H9 (cell line): Measurements from ENCODE around the gene TNFAIP2. TPM values are rescaled to one million over a fixed set of nuclear protein-coding genes. Genes with fewer than 3 reads are reported as not detected.

Experiments
- DNase-seq: peaks from one replicate; pipeline ENCODE4 v3.0.0-alpha.2; 2017
- H2AFZ ChIP-seq: one replicate; pipeline ENCODE4 v1.6.1; 2013; ENCODE audit warnings: mild to moderate bottlenecking, low read length, control low read depth, moderate library complexity
- H2AK5ac ChIP-seq: 2 replicates; pipeline ENCODE4 v1.6.1; 2013; ENCODE audit warnings: low read length, control low read depth, mixed read lengths; ENCODE audit not compliant: insufficient read length
- H2BK120ac ChIP-seq: one replicate; pipeline ENCODE4 v1.6.1; 2013; ENCODE audit warnings: low read depth, mild to moderate bottlenecking, low read length, control low read depth, inconsistent platforms; ENCODE audit not compliant: poor library complexity, severe bottlenecking
- H2BK12ac ChIP-seq: 2 replicates; pipeline ENCODE4 v1.6.1; 2013; ENCODE audit warnings: low read length, control low read depth, mixed read lengths, low read depth; ENCODE audit not compliant: insufficient read length
- H2BK15ac ChIP-seq: 2 replicates; pipeline ENCODE4 v1.6.1; 2013; ENCODE audit warnings: low read depth, low read length, control low read depth
- H2BK20ac ChIP-seq: one replicate; pipeline ENCODE4 v1.6.1; 2013; ENCODE audit warnings: low read depth, mild to moderate bottlenecking, low read length, control low read depth, inconsistent platforms; ENCODE audit not compliant: poor library complexity, severe bottlenecking
- H2BK5ac ChIP-seq: 2 replicates; pipeline ENCODE4 v1.6.1; 2013; ENCODE audit warnings: low read length, control low read depth, mixed read lengths; ENCODE audit not compliant: insufficient read length
- H3K14ac ChIP-seq: 2 replicates; pipeline ENCODE4 v1.6.1; 2013; ENCODE audit warnings: low read length, control low read depth; ENCODE audit not compliant: insufficient read depth
- H3K18ac ChIP-seq: 2 replicates; pipeline ENCODE4 v1.6.1; 2013; ENCODE audit warnings: low read depth, mild to moderate bottlenecking, mixed read lengths, low read length, control low read depth; ENCODE audit not compliant: insufficient read length
- H3K23ac ChIP-seq: 2 replicates; pipeline ENCODE4 v1.6.1; 2013; ENCODE audit warnings: low read length, control low read depth, mixed read lengths, low read depth; ENCODE audit not compliant: insufficient read length
- H3K23me2 ChIP-seq: 2 replicates; pipeline ENCODE4 v1.6.1; 2013; ENCODE audit warnings: low read depth, mild to moderate bottlenecking, mixed read lengths, low read length, control low read depth; ENCODE audit not compliant: insufficient read length, poor library complexity, severe bottlenecking
- H3K27ac ChIP-seq: 2 replicates; pipeline ENCODE4 v1.5.1; 2013; ENCODE audit warnings: low read length, control low read depth, mixed read lengths, low read depth; ENCODE audit not compliant: insufficient read length
- H3K27me3 ChIP-seq: 2 replicates; pipeline ENCODE4 v1.6.1; 2013; ENCODE audit warnings: low read length, control low read depth, inconsistent platforms; ENCODE audit not compliant: insufficient read depth
- H3K4ac ChIP-seq: 2 replicates; pipeline ENCODE4 v1.6.1; 2013; ENCODE audit warnings: low read depth, mild to moderate bottlenecking, control low read depth, inconsistent platforms, low read length, moderate library complexity
- H3K4me1 ChIP-seq: 2 replicates; pipeline ENCODE4 v1.6.1; 2013; ENCODE audit warnings: low read length, control low read depth, inconsistent platforms; ENCODE audit not compliant: insufficient read depth
- H3K4me2 ChIP-seq: 2 replicates; pipeline ENCODE4 v1.6.1; 2013; ENCODE audit warnings: low read length, control low read depth, mixed read lengths; ENCODE audit not compliant: insufficient read length, insufficient read depth
- H3K56ac ChIP-seq: 2 replicates; pipeline ENCODE4 v1.6.1; 2013; ENCODE audit warnings: low read depth, mild to moderate bottlenecking, mixed read lengths, low read length, control low read depth; ENCODE audit not compliant: insufficient read length
- H3K79me1 ChIP-seq: 2 replicates; pipeline ENCODE4 v1.6.1; 2013; ENCODE audit warnings: low read depth, mild to moderate bottlenecking, moderate library complexity, low read length, control low read depth, inconsistent platforms; ENCODE audit not compliant: insufficient read depth, poor library complexity, severe bottlenecking
- H3K79me2 ChIP-seq: 2 replicates; pipeline ENCODE4 v1.6.1; 2013; ENCODE audit warnings: low read length, control low read depth, inconsistent platforms; ENCODE audit not compliant: insufficient read depth
- H3K9ac ChIP-seq: 2 replicates; pipeline ENCODE4 v1.6.1; 2013; ENCODE audit warnings: low read length, control low read depth, mixed read lengths; ENCODE audit not compliant: insufficient read length; ENCODE audit errors: extremely low read depth
- H3K9me3 ChIP-seq: one replicate; pipeline ENCODE4 v1.6.1; 2013; ENCODE audit warnings: low read depth, low read length, inconsistent platforms; ENCODE audit not compliant: control insufficient read depth
- H3T11ph ChIP-seq: one replicate; pipeline ENCODE4 v1.6.1; 2013; ENCODE audit warnings: mild to moderate bottlenecking, low read length, control low read depth, inconsistent platforms
- H4K20me1 ChIP-seq: one replicate; pipeline ENCODE4 v1.6.1; 2013; ENCODE audit not compliant: control insufficient read depth, insufficient read length, insufficient read depth
- H4K5ac ChIP-seq: 2 replicates; pipeline ENCODE4 v1.6.1; 2013; ENCODE audit warnings: low read depth, mild to moderate bottlenecking, mixed read lengths, low read length, control low read depth; ENCODE audit not compliant: insufficient read length
- H4K8ac ChIP-seq: replicated peaks from 2 replicates; pipeline ENCODE4 v1.6.1; 2013; ENCODE audit warnings: low read length, control low read depth, mixed read lengths, low read depth; ENCODE audit not compliant: insufficient read length
- H4K91ac ChIP-seq: 2 replicates; pipeline ENCODE4 v1.6.1; 2013; ENCODE audit warnings: low read depth, mild to moderate bottlenecking, moderate library complexity, mixed read lengths, low read length, control low read depth; ENCODE audit not compliant: insufficient read length
- H3K27ac Mint-ChIP-seq, 3 experiments: 2 replicates in 2 of 3; 3 replicates in 1 of 3; pipeline ENCODE4 v1.8.0; 2020 to 2021; ENCODE audit warnings: mixed read lengths in 3 of 3, mild to moderate bottlenecking in 1 of 3, moderate library complexity in 1 of 3
- H3K27me3 Mint-ChIP-seq: 2 replicates; pipeline ENCODE4 v1.8.0; 2021; ENCODE audit warnings: low read depth, mild to moderate bottlenecking, moderate library complexity, mixed read lengths
- H3K36me3 Mint-ChIP-seq, 3 experiments: 2 replicates in 2 of 3; 3 replicates in 1 of 3; pipeline ENCODE4 v1.8.0; 2020 to 2021; ENCODE audit warnings: low read depth in 3 of 3, mixed read lengths in 3 of 3; ENCODE audit not compliant: insufficient read depth in 1 of 3
- H3K4me1 Mint-ChIP-seq, 2 experiments: 2 replicates each; pipeline ENCODE4 v1.8.0; 2020; ENCODE audit warnings: mixed read lengths in 2 of 2
- H3K4me3 Mint-ChIP-seq, 2 experiments: 2 replicates in 1 of 2; 3 replicates in 1 of 2; pipeline ENCODE4 v1.8.0; 2020 to 2021; ENCODE audit warnings: mild to moderate bottlenecking in 2 of 2, mixed read lengths in 2 of 2, moderate library complexity in 1 of 2
- H3K9me3 Mint-ChIP-seq, 2 experiments: 2 replicates in 1 of 2; 3 replicates in 1 of 2; pipeline ENCODE4 v1.8.0; 2020; ENCODE audit warnings: mild to moderate bottlenecking in 2 of 2, mixed read lengths in 2 of 2, moderate library complexity in 1 of 2
- WGBS: extraction: QIAGEN DNeasy Blood & Tissue Kit; methylation state at CpG from one replicate; pipeline ENCODE4 v1.1.7; 2013; ENCODE audit warnings: missing lambda C conversion rate, low lambda C conversion rate, mixed read lengths; ENCODE audit not compliant: insufficient read length; ENCODE audit errors: extremely low coverage; 5-methylcytosine and 5-hydroxymethylcytosine counted together
- total RNA-seq: library from RNA; stranded (reverse); gene quantifications from 2 replicates; pipeline ENCODE4 v1.2.1, GENCODE V29; 2021
- TF ChIP-seq, protein P1 (sequence below): fragments of 200-600 bp; sonication (generic); conservative IDR thresholded peaks from 3 replicates; pipeline ENCODE4 v1.8.0; 2021; ENCODE audit warnings: antibody characterized with exemption, mild to moderate bottlenecking

TNFAIP2 gene
- total RNA-seq, 1 experiment from 2014 or later = 29.3 TPM

DNA sequence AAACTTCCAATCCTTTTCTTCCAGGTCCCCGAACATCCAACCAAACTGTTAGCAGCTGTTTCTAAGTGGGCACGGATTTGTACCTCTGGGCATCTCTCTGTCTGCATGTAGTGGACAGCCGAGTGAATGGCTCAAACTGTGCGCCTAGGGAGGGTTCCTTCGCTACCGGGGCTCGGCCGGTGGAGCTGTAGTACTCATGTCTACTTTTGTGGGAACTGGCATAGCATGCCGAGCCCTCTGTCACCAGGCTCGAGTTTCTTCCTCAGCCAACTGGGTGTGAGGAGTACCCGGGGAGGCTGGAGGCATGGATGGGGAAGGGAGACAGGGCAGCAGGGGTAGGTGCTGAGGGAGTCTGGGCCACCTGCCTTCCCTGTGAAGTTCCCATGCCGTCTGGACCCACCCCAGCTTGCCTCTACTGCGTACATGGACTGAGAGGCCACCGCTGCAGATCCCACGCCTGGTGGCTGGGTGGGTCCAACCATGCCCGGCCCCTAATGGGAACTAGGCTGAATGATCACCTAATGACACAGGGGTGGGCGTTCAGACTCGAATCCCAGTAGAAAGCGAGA, 23.0 kb downstream of the TNFAIP2 start:
- Histone ChIP-seq H2BK20ac (no peak overlapping the region), H4K8ac (no peak overlapping the region), H2BK12ac (no peak overlapping the region), H3T11ph (no peak overlapping the region), H3K4me2 (no peak overlapping the region), H3K9me3 (no peaks in the 10 kb centered on the region), H4K91ac (no peak overlapping the region), H2BK15ac (no peak overlapping the region), H2AK5ac (no peak overlapping the region), H3K4ac (no peak overlapping the region), H4K5ac (no peak overlapping the region), H3K4me1 (no peaks in the 10 kb centered on the region), H3K27me3 (no peaks in the 10 kb centered on the region), H3K79me1 (no peaks in the 10 kb centered on the region), H3K79me2 (no peaks in the 10 kb centered on the region), H3K23ac (no peak overlapping the region), H3K56ac (no peak overlapping the region), H3K9ac (no peak overlapping the region), H4K20me1 (no peaks in the 10 kb centered on the region), H2AFZ (no peak overlapping the region), H3K18ac (no peak overlapping the region), H3K27ac (no peak overlapping the region), H2BK5ac (no peak overlapping the region), H3K14ac (no peak overlapping the region), H2BK120ac (no peak overlapping the region), H3K23me2 (no peaks in the 10 kb centered on the region)
- H3K27ac Mint-ChIP-seq = no peak overlapping the region
- no peaks in the 10 kb centered on the region; a peak in 1 of 7 replicates for H3K36me3 Mint-ChIP-seq
- no peak overlapping the region; a peak in 1 of 5 replicates for H3K4me3 Mint-ChIP-seq
- TF ChIP-seq, protein P1, sequence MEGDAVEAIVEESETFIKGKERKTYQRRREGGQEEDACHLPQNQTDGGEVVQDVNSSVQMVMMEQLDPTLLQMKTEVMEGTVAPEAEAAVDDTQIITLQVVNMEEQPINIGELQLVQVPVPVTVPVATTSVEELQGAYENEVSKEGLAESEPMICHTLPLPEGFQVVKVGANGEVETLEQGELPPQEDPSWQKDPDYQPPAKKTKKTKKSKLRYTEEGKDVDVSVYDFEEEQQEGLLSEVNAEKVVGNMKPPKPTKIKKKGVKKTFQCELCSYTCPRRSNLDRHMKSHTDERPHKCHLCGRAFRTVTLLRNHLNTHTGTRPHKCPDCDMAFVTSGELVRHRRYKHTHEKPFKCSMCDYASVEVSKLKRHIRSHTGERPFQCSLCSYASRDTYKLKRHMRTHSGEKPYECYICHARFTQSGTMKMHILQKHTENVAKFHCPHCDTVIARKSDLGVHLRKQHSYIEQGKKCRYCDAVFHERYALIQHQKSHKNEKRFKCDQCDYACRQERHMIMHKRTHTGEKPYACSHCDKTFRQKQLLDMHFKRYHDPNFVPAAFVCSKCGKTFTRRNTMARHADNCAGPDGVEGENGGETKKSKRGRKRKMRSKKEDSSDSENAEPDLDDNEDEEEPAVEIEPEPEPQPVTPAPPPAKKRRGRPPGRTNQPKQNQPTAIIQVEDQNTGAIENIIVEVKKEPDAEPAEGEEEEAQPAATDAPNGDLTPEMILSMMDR = no peak
- no peak for DNase-seq
- WGBS = no CpG with 5 or more reads among the region's 19 CpGs
- peaks cover 6 to 8% of the 10 kb centered on the region in 2 experiments for H3K4me1 Mint-ChIP-seq
- H3K9me3 Mint-ChIP-seq = no peaks in the 10 kb centered on the region
- H3K27me3 Mint-ChIP-seq = peaks cover 7% of the 10 kb centered on the region
